ENCODE data around the gene SMTNL2.
"Not testable (repeated sequence)": the region's sequence is repeated elsewhere in the genome, so short reads cannot be mapped to it uniquely, and the experiment has no call there.

SMTNL2 gene

GRCh38 chr17:4594406-4594805, 10.1 kb downstream of the SMTNL2 start:
- no CpG with 5 or more reads among the region's 7 CpGs for WGBS (ENCODE audit: insufficient coverage, insufficient read length)
- Histone ChIP-seq H3K27me3 (ENCODE audit: control insufficient read depth, insufficient read depth, low read length) (no peaks in the 10 kb centered on the region), H3K27ac (ENCODE audit: low read length) (no peak overlapping the region)

GRCh38 chr17:4594931-4595684, 10.8 kb downstream of the SMTNL2 start:
- WGBS (ENCODE audit: insufficient coverage, insufficient read length) = no CpG with 5 or more reads among the region's 29 CpGs
- H3K4me3 ChIP-seq (ENCODE audit: low read length) = no peak overlapping the region
- no peak overlapping the region for H3K27ac ChIP-seq (ENCODE audit: low read length)
- no peaks in the 10 kb centered on the region for H3K9me3 ChIP-seq (ENCODE audit: control insufficient read depth, insufficient read depth, low read length)
- DNase-seq (ENCODE audit: low read depth, low spot score) = no peak
- H3K4me1 ChIP-seq (ENCODE audit: control insufficient read depth, insufficient read depth, low read length) = peaks cover 17% of the 10 kb centered on the region
- H3K27me3 ChIP-seq (ENCODE audit: control insufficient read depth, insufficient read depth, low read length) = no peaks in the 10 kb centered on the region
- H3K36me3 ChIP-seq (ENCODE audit: control insufficient read depth, insufficient read depth, low read length) = no peaks in the 10 kb centered on the region

More at GRCh38 chr17:4594406-4594805, 10.1 kb downstream of the SMTNL2 start:
- peaks cover 12% of the 10 kb centered on the region for H3K4me1 ChIP-seq (ENCODE audit: control insufficient read depth, insufficient read depth, low read length)
- H3K4me3 ChIP-seq (ENCODE audit: low read length) = no peak overlapping the region
- DNase-seq (ENCODE audit: low read depth, low spot score) = no peak
- H3K36me3 ChIP-seq (ENCODE audit: control insufficient read depth, insufficient read depth, low read length) = no peaks in the 10 kb centered on the region
- no peaks in the 10 kb centered on the region for H3K9me3 ChIP-seq (ENCODE audit: control insufficient read depth, insufficient read depth, low read length)

GRCh38 chr17:4595685-4596342, 11.5 kb downstream of the SMTNL2 start:
- no CpG with 5 or more reads among the region's 23 CpGs for WGBS (ENCODE audit: insufficient coverage, insufficient read length)
- H3K27me3 ChIP-seq (ENCODE audit: control insufficient read depth, insufficient read depth, low read length); H3K27ac ChIP-seq (ENCODE audit: low read length); H3K36me3 ChIP-seq (ENCODE audit: control insufficient read depth, insufficient read depth, low read length); DNase-seq (ENCODE audit: low read depth, low spot score); H3K4me3 ChIP-seq (ENCODE audit: low read length); H3K9me3 ChIP-seq (ENCODE audit: control insufficient read depth, insufficient read depth, low read length): not testable (repeated sequence)
- H3K4me1 ChIP-seq (ENCODE audit: control insufficient read depth, insufficient read depth, low read length) = peaks cover 23% of the 10 kb centered on the region

- H3K4me3 ChIP-seq (ENCODE audit: low read length) = no peak overlapping the region
- peaks cover 23% of the 10 kb centered on the region for H3K4me1 ChIP-seq (ENCODE audit: control insufficient read depth, insufficient read depth, low read length)
- no peaks in the 10 kb centered on the region for H3K27me3 ChIP-seq (ENCODE audit: control insufficient read depth, insufficient read depth, low read length)
- H3K36me3 ChIP-seq (ENCODE audit: control insufficient read depth, insufficient read depth, low read length) = no peaks in the 10 kb centered on the region
- DNase-seq (ENCODE audit: low read depth, low spot score) = no peak
- H3K27ac ChIP-seq (ENCODE audit: low read length) = no peak overlapping the region
- H3K9me3 ChIP-seq (ENCODE audit: control insufficient read depth, insufficient read depth, low read length) = no peaks in the 10 kb centered on the region
- no CpG with 5 or more reads among the region's 36 CpGs for WGBS (ENCODE audit: insufficient coverage, insufficient read length)
Measured at GRCh38 chr17:4596636-4597380, 12.5 kb downstream of the SMTNL2 start.

- Histone ChIP-seq H3K27ac (ENCODE audit: low read length) (no peak overlapping the region), H3K4me3 (ENCODE audit: low read length) (no peak overlapping the region), H3K9me3 (ENCODE audit: control insufficient read depth, insufficient read depth, low read length) (no peaks in the 10 kb centered on the region), H3K27me3 (ENCODE audit: control insufficient read depth, insufficient read depth, low read length) (no peaks in the 10 kb centered on the region), H3K4me1 (ENCODE audit: control insufficient read depth, insufficient read depth, low read length) (peaks cover 23% of the 10 kb centered on the region), H3K36me3 (ENCODE audit: control insufficient read depth, insufficient read depth, low read length) (no peaks in the 10 kb centered on the region)
- DNase-seq (ENCODE audit: low read depth, low spot score) = no peak
- WGBS (ENCODE audit: insufficient coverage, insufficient read length) = no CpG with 5 or more reads among the region's 13 CpGs
Measured at GRCh38 chr17:4597975-4598374, 13.6 kb downstream of the SMTNL2 start.

GRCh38 chr17:4598776-4599504, 14.6 kb downstream of the SMTNL2 start:
- Histone ChIP-seq H3K36me3 (ENCODE audit: control insufficient read depth, insufficient read depth, low read length) (no peaks in the 10 kb centered on the region), H3K4me3 (ENCODE audit: low read length) (no peak overlapping the region), H3K27ac (ENCODE audit: low read length) (no peak overlapping the region), H3K4me1 (ENCODE audit: control insufficient read depth, insufficient read depth, low read length) (peaks cover 23% of the 10 kb centered on the region), H3K9me3 (ENCODE audit: control insufficient read depth, insufficient read depth, low read length) (no peaks in the 10 kb centered on the region), H3K27me3 (ENCODE audit: control insufficient read depth, insufficient read depth, low read length) (no peaks in the 10 kb centered on the region)
- whole genome bisulfite sequencing (ENCODE audit: insufficient coverage, insufficient read length) = no CpG with 5 or more reads among the region's 20 CpGs
- no peak for DNase-seq (ENCODE audit: low read depth, low spot score)

- Histone ChIP-seq H3K9me3 (ENCODE audit: control insufficient read depth, insufficient read depth, low read length) (no peaks in the 10 kb centered on the region), H3K4me3 (ENCODE audit: low read length) (no peak overlapping the region), H3K27ac (ENCODE audit: low read length) (no peak overlapping the region), H3K36me3 (ENCODE audit: control insufficient read depth, insufficient read depth, low read length) (no peaks in the 10 kb centered on the region), H3K4me1 (ENCODE audit: control insufficient read depth, insufficient read depth, low read length) (peaks cover 22% of the 10 kb centered on the region), H3K27me3 (ENCODE audit: control insufficient read depth, insufficient read depth, low read length) (no peaks in the 10 kb centered on the region)
- no CpG with 5 or more reads among the region's 25 CpGs for WGBS (ENCODE audit: insufficient coverage, insufficient read length)
- no peak for DNase-seq (ENCODE audit: low read depth, low spot score)
Measured at GRCh38 chr17:4599505-4600281, 15.4 kb downstream of the SMTNL2 start.

GRCh38 chr17:4600563-4600962, 16.2 kb downstream of the SMTNL2 start:
- Histone ChIP-seq H3K36me3 (ENCODE audit: control insufficient read depth, insufficient read depth, low read length) (no peaks in the 10 kb centered on the region), H3K4me1 (ENCODE audit: control insufficient read depth, insufficient read depth, low read length) (peaks cover 16% of the 10 kb centered on the region), H3K9me3 (ENCODE audit: control insufficient read depth, insufficient read depth, low read length) (no peaks in the 10 kb centered on the region), H3K27ac (ENCODE audit: low read length) (no peak overlapping the region), H3K27me3 (ENCODE audit: control insufficient read depth, insufficient read depth, low read length) (no peaks in the 10 kb centered on the region), H3K4me3 (ENCODE audit: low read length) (no peak overlapping the region)
- WGBS (ENCODE audit: insufficient coverage, insufficient read length) = no CpG with 5 or more reads among the region's 13 CpGs
- DNase-seq (ENCODE audit: low read depth, low spot score) = no peak

GRCh38 chr17:4601326-4601725, 17.0 kb downstream of the SMTNL2 start:
- peaks cover 16% of the 10 kb centered on the region for H3K4me1 ChIP-seq (ENCODE audit: control insufficient read depth, insufficient read depth, low read length)
- no peaks in the 10 kb centered on the region for H3K27me3 ChIP-seq (ENCODE audit: control insufficient read depth, insufficient read depth, low read length)
- no peaks in the 10 kb centered on the region for H3K36me3 ChIP-seq (ENCODE audit: control insufficient read depth, insufficient read depth, low read length)
- WGBS (ENCODE audit: insufficient coverage, insufficient read length) = no CpG with 5 or more reads among the region's 4 CpGs
- no peak overlapping the region for H3K27ac ChIP-seq (ENCODE audit: low read length)
- DNase-seq (ENCODE audit: low read depth, low spot score) = no peak
- no peak overlapping the region for H3K4me3 ChIP-seq (ENCODE audit: low read length)
- H3K9me3 ChIP-seq (ENCODE audit: control insufficient read depth, insufficient read depth, low read length) = no peaks in the 10 kb centered on the region

All from iPS DF 6.9 (cell line).